Endothelial cell of umbilical vein (primary cell): ENCODE measurements around the gene HCRTR2. TPM values are rescaled to one million over a fixed set of nuclear protein-coding genes. Genes with fewer than 3 reads are reported as not detected.

Experiments used
- BruUV-seq: library from RNA; stranded (reverse); fragments of 400-500 nt; replicated peaks from 2 replicates; lab custom pipeline; 2021; lab: Mats Ljungman, UMichigan
- CTCF ChIA-PET: fragments of 300-600, 350-600 bp; sonication (Branson Sonifier 250); formaldehyde crosslinking; loops from one replicate; lab custom pipeline; 2021; ENCODE audit warnings: antibody characterized with exemption, inconsistent platforms; lab: Charles Lee
- POLR2A ChIA-PET: fragments of 300-600, 350-600 bp; sonication (Branson Sonifier 250); formaldehyde crosslinking; loops from one replicate; lab custom pipeline; 2021; ENCODE audit warnings: antibody characterized with exemption, inconsistent platforms; lab: Charles Lee
- DNase-seq: peaks from one replicate; pipeline ENCODE4 v3.0.0-alpha.2; 2011; ENCODE audit warnings: low read depth, low spot score
- FAIRE-seq: peaks from 2 replicates; lab custom pipeline; 2011; peaks lifted over from hg19 to GRCh38; lab: Jason Lieb, UNC
- H2AFZ ChIP-seq: 2 replicates; pipeline ENCODE4 v1.6.0; 2012; ENCODE audit warnings: low read depth, low read length, control low read depth, inconsistent platforms
- H3K27ac ChIP-seq: 2 replicates; pipeline ENCODE4 v1.5.1; 2011; ENCODE audit warnings: low read depth, mild to moderate bottlenecking, control low read depth, low read length, moderate library complexity; ENCODE audit not compliant: insufficient read depth
- H3K27me3 ChIP-seq, 2 experiments: 2 replicates each; pipeline versions ENCODE4 v1.6.0 to v1.6.1; 2011; ENCODE audit warnings: low read length in 2 of 2, mixed read lengths in 1 of 2; ENCODE audit not compliant: control insufficient read depth in 2 of 2, insufficient read depth in 2 of 2
- H3K36me3 ChIP-seq, 2 experiments: 2 replicates in 1 of 2; 3 replicates in 1 of 2; pipeline ENCODE4 v1.5.1; 2011; ENCODE audit warnings: low read length in 2 of 2, mild to moderate bottlenecking in 1 of 2, moderate library complexity in 1 of 2; ENCODE audit not compliant: control insufficient read depth in 2 of 2, insufficient read depth in 2 of 2; ENCODE audit errors: extremely low read depth in 1 of 2
- H3K4me1 ChIP-seq: 3 replicates; pipeline ENCODE4 v1.5.1; 2011; ENCODE audit warnings: mild to moderate bottlenecking, low read length; ENCODE audit not compliant: control insufficient read depth, insufficient read depth; ENCODE audit errors: extremely low read depth
- H3K4me2 ChIP-seq: 2 replicates; pipeline ENCODE4 v1.6.1; 2011; ENCODE audit warnings: low read length, control low read depth, mixed read lengths; ENCODE audit not compliant: insufficient read depth
- H3K4me3 ChIP-seq, 3 experiments: fragments of 200-600 bp in 1 of 3; sonication (generic), shearing (Covaris generic) in 1 of 3; replicated peaks in 1 of 3; 2 replicates each; pipeline ENCODE4 v1.5.1; 2011 to 2016; ENCODE audit warnings: control low read depth in 3 of 3, low read length in 3 of 3, mild to moderate bottlenecking in 2 of 3, inconsistent platforms in 1 of 3, low read depth in 1 of 3, moderate library complexity in 1 of 3; ENCODE audit not compliant: insufficient read depth in 1 of 3
- H3K79me2 ChIP-seq: 2 replicates; pipeline ENCODE4 v1.6.0; 2012; ENCODE audit warnings: low read length, inconsistent platforms; ENCODE audit not compliant: control insufficient read depth, insufficient read depth
- H3K9ac ChIP-seq: replicated peaks from 2 replicates; pipeline ENCODE3; 2011; ENCODE audit warnings: low read length, control low read depth; ENCODE audit not compliant: insufficient read depth; ENCODE audit errors: extremely low read depth
- H3K9me1 ChIP-seq: replicated peaks from 3 replicates; pipeline ENCODE4 v1.6.0; 2011; ENCODE audit warnings: mild to moderate bottlenecking, low read length; ENCODE audit not compliant: control insufficient read depth, insufficient read depth; ENCODE audit errors: extremely low read depth
- H3K9me3 ChIP-seq: replicated peaks from 2 replicates; pipeline ENCODE4 v1.5.1; 2012; ENCODE audit warnings: low read length, inconsistent platforms; ENCODE audit not compliant: control insufficient read depth, insufficient read depth
- H4K20me1 ChIP-seq: replicated peaks from 2 replicates; pipeline ENCODE3; 2011; ENCODE audit warnings: mild to moderate bottlenecking, low read length; ENCODE audit not compliant: control insufficient read depth, insufficient read depth; ENCODE audit errors: extremely low read depth
- CTCF ChIP-seq, 2 donors: IDR thresholded peaks; 1 replicate in 1 of 2; 2 replicates in 1 of 2; pipeline ENCODE4 v1.5.1; 2011; ENCODE audit warnings: low read length in 2 of 2, mild to moderate bottlenecking in 2 of 2, moderate library complexity in 2 of 2, control low read depth in 1 of 2, inconsistent platforms in 1 of 2, low read depth in 1 of 2; ENCODE audit not compliant: insufficient read depth in 1 of 2; ENCODE audit errors: extremely low read depth in 1 of 2
- EZH2 ChIP-seq: IDR thresholded peaks from 2 replicates; pipeline ENCODE4 v1.6.1; 2012; ENCODE audit warnings: borderline replicate concordance, low read depth, mild to moderate bottlenecking, moderate library complexity, low read length, inconsistent platforms; ENCODE audit not compliant: severe bottlenecking
- FOS ChIP-seq: IDR thresholded peaks from 2 replicates; pipeline ENCODE4 v1.6.1; 2011; ENCODE audit warnings: mild to moderate bottlenecking, low read length, moderate library complexity, borderline replicate concordance; ENCODE audit not compliant: insufficient read depth
- GATA2 ChIP-seq: IDR thresholded peaks from 2 replicates; pipeline ENCODE4 v1.7.0; 2011; ENCODE audit warnings: low read depth, mild to moderate bottlenecking, moderate library complexity, mixed read lengths, low read length; ENCODE audit not compliant: insufficient read length, insufficient read depth
- JUN ChIP-seq: IDR thresholded peaks from 2 replicates; pipeline ENCODE4 v1.6.1; 2011; ENCODE audit warnings: borderline replicate concordance, low read depth; ENCODE audit not compliant: insufficient read length, insufficient read depth
- MYC ChIP-seq: IDR thresholded peaks from one replicate; pipeline ENCODE4 v1.6.1; 2011; ENCODE audit warnings: mild to moderate bottlenecking, low read depth, low read length
- POLR2A ChIP-seq: IDR thresholded peaks from 2 replicates; pipeline ENCODE4 v1.6.1; 2012; ENCODE audit warnings: low read depth, mild to moderate bottlenecking, control low read depth, low read length
- POLR2AphosphoS5 ChIP-seq: IDR thresholded peaks from 2 replicates; pipeline ENCODE4 v1.6.1; 2012; ENCODE audit warnings: low read depth, mild to moderate bottlenecking, control low read depth, low read length, moderate library complexity; ENCODE audit not compliant: insufficient read depth
- dilution Hi-C: fragments of 300-500 bp; cut with MboI; formaldehyde crosslinking; loops from one replicate; pipeline ENCODE4 v1.15.0; 2019; ENCODE audit warnings: low sequenced_read_pairs; ENCODE audit not compliant: extremely low pct_ligation_motif_present
- intact Hi-C: fragments of 100-400 bp; cut with micrococcal nuclease; formaldehyde crosslinking; loops from one replicate; pipeline ENCODE4 v1.10.0; 2022
- polyA plus RNA-seq, 4 experiments: library from polyadenylated mRNA; depleted of rRNA in 3 of 4; stranded (reverse) in 3 of 4; unstranded in 1 of 4; fragments of >200 nt; gene quantifications; 2 replicates each; pipeline versions ENCODE4 v1.2.1 to v1.2.3, GENCODE V29; 2011 to 2012; ENCODE audit warnings: missing spikeins in 1 of 4
- total RNA-seq: library from RNA; stranded (reverse); gene quantifications from 2 replicates; pipeline ENCODE4 v1.2.3, GENCODE V29; 2021
- TF ChIP-seq, protein P1 (sequence below): IDR thresholded peaks from 2 replicates; pipeline ENCODE4 v1.6.1; 2011; ENCODE audit not compliant: insufficient read depth, insufficient read length

HCRTR2 gene
- total and polyA plus RNA-seq, 2 donors (not counting 3 experiments of a cell fraction or from before 2014, with no cell fraction given) = not detected

GRCh38 chr6:55141611-55142010 lies 32.7 kb upstream of the HCRTR2 start:
- intact Hi-C loops = no loop called here
- H3K27ac ChIP-seq = no peak overlapping the region
- no peak overlapping the region for H3K4me3 ChIP-seq
- BruUV-seq = no TSS peak
- DNase-seq (no peak), FAIRE-seq (no peak)
- H3K9ac ChIP-seq = no peak overlapping the region
- ChIA-PET POLR2A (no interaction called here), CTCF (interaction anchor here (0.7 kb wide), 1 partner anchor 209 kb away, joined by 3 read pairs; no protein-coding TSS in a partner anchor)
- H2AFZ ChIP-seq = no peak overlapping the region
- dilution Hi-C loops = no loop called here
- no peak overlapping the region for H3K4me2 ChIP-seq
- no peaks in the 10 kb centered on the region for H3K79me2 ChIP-seq
- H3K4me1 ChIP-seq = no peaks in the 10 kb centered on the region
- TF ChIP-seq, protein P1, sequence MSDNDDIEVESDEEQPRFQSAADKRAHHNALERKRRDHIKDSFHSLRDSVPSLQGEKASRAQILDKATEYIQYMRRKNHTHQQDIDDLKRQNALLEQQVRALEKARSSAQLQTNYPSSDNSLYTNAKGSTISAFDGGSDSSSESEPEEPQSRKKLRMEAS = no peak
- TF ChIP-seq CTCF (IDR thresholded peaks at IDR 0.05; ENCODE audit: extremely low read depth in 1 of 2, insufficient read depth in 1 of 2, low read depth in 1 of 2, low read length in 2 of 2) (no peak), JUN (no peak), POLR2A (no peak), GATA2 (no peak), POLR2AphosphoS5 (no peak), MYC (no peak), EZH2 (no peak), FOS (no peak)
- no peaks in the 10 kb centered on the region for H3K9me3 ChIP-seq
- no peaks in the 10 kb centered on the region for H4K20me1 ChIP-seq
- no peaks in the 10 kb centered on the region for H3K36me3 ChIP-seq
- H3K27me3 ChIP-seq = no peaks in the 10 kb centered on the region
- H3K9me1 ChIP-seq = no peaks in the 10 kb centered on the region
